HG03108 (cell line): ENCODE measurements around the gene CRACR2B.

Source experiments
- ATAC-seq: cut with Tn5 transposase; IDR thresholded peaks from one replicate; pipeline ENCODE4 v1.9.1; 2021; ENCODE audit warnings: moderate library complexity; ENCODE audit not compliant: unreplicated experiment

CRACR2B gene

GRCh38 chr11:865462-866430 is 38.0 kb downstream of the CRACR2B start:
- no peak for ATAC-seq

GRCh38 chr11:866481-866880 is 38.8 kb downstream of the CRACR2B start:
- no peak for ATAC-seq

DNA sequence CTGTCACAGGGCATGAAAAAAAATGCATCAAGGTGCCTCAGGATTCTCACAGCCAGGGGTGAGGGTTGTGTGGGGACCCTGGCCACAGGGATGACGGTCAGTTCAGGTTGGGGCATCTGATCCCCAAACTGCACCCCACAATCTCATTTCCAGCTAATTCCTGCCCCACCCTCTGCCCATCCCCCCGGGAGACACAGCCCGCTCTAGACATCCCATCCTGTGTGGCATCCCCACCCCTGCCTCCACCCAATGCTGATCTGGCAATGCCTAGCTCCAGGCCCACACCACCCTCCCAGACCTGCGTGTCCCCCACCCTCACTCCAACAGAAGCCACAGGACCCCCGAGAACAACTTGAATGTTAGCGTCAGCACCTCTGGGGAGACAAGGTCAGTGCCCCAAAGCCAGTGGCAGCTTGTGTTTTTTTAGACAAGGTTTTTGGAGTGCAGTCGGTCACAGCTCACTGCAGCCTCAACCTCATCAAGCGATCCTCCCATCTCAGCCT is 40.2 kb downstream of the CRACR2B start:
- ATAC-seq = no peak

- no peak for ATAC-seq
These were observed 40.7 kb downstream of the CRACR2B start for GRCh38 chr11:868394-868793.

DNA sequence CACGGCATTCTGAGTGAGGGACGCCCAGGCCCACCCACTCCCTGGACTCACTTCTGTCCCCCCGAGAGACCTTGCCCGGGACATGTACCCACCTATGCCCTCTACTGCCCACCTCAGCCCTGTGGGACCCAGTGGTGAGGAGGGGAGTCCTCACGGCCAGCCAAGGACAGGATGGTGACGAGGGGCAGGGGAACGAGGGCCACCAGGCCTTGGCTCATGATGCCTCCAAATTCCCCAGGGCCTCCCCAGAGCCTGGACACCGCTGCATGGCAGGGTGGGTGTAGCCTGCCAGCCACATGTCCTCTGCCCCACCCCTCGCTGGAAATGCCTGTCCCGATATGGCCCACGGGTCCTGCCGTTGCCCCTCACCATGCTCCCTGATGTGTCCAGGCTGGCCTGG is 41.1 kb downstream of the CRACR2B start:
- no peak for ATAC-seq

DNA sequence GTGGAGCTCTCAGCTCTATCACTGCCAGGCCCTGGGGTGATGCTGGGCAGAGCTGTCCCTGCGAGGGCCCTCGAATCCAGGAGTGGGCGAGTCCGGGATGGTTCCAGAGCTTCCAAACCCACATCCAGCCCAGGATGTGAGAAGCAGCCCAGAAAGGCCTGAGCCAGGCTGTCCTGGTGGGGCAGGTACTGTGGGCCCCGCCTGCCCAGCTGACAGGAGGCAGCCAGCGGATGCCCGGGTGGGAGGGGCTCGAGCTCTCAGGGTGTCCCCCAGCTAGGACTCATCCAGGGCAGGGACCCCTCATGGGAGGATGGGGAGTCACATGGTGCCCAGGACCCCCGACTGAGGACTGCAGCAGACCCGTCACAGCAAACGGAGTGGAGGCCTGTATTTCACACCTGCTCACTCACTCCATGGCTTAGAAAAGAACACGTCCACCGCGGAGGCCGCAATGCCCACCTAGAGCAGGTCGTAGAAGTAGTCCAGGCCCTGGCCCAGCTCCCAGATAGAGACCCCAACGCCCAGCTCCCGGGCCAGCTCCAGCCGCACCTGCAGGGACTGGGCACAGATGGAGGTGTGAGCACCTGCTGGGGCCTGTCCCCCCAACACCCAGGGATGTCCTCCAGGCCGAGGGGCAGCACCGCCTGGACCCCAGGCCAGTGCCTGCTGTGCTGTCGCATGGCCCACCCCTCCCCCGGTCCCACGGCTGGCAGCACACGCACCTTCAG is 41.8 kb downstream of the CRACR2B start:
- no peak for ATAC-seq

GRCh38 chr11:870127-870413 is 42.4 kb downstream of the CRACR2B start:
- no peak for ATAC-seq

DNA sequence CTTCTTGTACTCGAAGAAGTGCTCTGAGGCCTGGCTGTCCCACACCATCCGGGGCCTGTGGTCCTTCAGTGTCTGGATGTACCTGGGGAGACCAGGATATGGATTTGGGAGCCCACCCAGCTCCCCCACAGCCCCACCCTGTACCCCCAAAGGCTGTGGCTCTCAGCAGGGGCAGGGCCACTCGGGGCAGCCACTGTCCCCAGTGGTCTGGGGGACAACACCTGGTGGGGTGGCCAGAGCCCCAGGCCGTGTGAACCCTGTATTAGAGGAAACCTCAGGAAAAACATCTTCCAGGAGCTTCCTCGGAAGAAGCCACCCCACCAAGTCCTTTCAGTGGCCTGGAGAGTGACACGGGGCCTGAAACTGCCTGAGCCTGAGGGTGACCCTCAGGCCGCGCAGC is 42.7 kb downstream of the CRACR2B start:
- ATAC-seq = no peak

DNA sequence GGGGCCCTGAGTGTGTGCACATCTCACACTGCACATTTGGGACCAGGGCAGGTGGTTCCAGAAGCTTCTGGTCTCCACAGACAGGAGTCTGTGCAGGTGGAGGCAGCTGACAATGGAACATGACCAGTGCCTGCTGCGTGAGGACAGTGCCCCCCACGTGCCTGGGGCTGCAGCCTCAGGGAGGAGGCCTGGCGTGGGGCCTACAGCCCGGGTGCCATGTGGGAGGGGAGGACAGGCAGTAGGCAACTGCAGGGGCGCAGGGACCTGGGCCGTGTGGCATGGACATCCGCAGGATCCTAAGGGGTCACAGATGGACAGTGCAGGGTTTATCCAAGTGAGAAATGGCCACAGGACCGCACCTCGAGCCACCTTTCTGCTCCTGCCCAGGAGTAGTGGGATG is 43.8 kb downstream of the CRACR2B start:
- ATAC-seq = no peak

GRCh38 chr11:872799-873198 is 45.1 kb downstream of the CRACR2B start:
- ATAC-seq = no peak

GRCh38 chr11:873706-874105 is 46.0 kb downstream of the CRACR2B start:
- no peak for ATAC-seq

GRCh38 chr11:875203-875602 is 47.5 kb downstream of the CRACR2B start:
- ATAC-seq = no peak

DNA sequence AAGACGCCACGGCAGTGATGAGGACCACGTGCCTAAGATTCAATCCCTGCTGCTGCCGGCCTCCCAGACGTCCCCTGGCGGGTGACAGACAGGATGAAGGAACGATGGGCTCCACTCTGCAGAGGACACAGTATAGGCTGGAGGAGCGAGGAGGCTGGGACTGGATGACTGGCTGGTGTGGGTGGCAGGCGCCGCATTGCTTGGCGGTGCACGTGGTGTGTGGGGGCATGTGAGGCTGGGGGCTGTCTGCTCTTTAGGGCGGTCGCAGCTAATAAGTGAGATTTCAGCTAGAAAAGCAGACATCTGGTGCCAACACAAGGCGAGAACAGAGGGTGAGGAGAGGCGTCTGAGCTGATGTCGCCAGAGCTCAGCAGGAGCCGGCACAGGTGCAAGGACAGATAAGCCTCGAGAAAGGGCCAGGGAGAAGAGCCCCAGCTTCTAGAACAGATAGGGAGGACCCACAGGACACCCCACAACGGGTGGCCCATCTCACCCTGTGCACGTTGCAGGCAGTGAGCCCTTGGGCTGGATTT is 48.1 kb downstream of the CRACR2B start:
- no peak for ATAC-seq

GRCh38 chr11:876545-876944 is 48.8 kb downstream of the CRACR2B start:
- no peak for ATAC-seq

GRCh38 chr11:877565-877964 is 49.8 kb downstream of the CRACR2B start:
- ATAC-seq = no peak

DNA sequence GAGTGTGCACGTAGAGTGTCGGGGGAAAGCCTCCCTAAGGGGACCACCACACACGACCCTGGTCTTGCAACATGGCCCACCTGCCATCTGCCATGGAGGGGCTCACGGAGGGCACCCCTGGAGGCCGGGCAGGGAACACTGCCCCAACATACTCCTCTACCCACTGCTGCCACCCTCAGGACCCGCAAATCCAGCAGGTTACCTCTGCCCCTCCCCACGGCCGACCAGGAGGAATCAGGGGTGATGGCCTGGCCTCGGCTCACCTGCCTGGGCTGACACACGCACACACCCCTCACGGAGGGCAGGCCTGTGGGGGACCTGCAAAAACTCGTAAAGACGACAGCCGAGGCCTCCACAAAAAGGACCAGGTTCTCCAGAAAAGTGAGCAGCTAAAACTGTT is 52.7 kb downstream of the CRACR2B start:
- no peak for ATAC-seq
